Measurements from ENCODE around the gene AMPD2. TPM values are rescaled to one million over a fixed set of nuclear protein-coding genes. Genes with fewer than 3 reads are reported as not detected.

Gene AMPD2
- total RNA-seq, 1 donor from 2014 or later, result 110 TPM

DNA sequence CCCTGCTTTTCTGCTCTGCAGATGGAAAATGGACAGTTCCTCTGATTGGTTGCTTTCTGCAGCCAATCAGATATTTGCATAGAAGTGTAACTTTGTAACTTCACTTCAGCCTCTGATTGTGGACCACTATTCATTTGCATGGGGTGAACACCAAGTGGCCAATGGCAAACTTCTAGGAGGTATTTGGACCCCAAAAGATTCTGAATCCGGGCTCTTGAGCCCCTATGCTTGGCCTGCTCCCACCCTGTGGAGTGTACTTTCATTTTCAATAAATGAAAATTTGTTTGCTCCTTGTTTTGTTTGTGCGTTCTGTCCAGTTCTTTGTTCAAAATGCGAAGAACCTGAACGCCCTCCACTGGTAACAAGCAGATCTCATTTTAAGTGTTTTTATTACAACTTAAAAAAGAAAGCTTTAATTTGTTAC, 29.9 kb downstream of the AMPD2 start:
- TF ChIP-seq, protein P1, sequence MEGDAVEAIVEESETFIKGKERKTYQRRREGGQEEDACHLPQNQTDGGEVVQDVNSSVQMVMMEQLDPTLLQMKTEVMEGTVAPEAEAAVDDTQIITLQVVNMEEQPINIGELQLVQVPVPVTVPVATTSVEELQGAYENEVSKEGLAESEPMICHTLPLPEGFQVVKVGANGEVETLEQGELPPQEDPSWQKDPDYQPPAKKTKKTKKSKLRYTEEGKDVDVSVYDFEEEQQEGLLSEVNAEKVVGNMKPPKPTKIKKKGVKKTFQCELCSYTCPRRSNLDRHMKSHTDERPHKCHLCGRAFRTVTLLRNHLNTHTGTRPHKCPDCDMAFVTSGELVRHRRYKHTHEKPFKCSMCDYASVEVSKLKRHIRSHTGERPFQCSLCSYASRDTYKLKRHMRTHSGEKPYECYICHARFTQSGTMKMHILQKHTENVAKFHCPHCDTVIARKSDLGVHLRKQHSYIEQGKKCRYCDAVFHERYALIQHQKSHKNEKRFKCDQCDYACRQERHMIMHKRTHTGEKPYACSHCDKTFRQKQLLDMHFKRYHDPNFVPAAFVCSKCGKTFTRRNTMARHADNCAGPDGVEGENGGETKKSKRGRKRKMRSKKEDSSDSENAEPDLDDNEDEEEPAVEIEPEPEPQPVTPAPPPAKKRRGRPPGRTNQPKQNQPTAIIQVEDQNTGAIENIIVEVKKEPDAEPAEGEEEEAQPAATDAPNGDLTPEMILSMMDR (conservative IDR thresholded peaks at IDR 0.05; ENCODE audit: low read depth, low read length), result peak; percentile 46
- DNase-seq (ENCODE audit: low read depth), result no peak
- peak overlapping the region; percentile 21 for H3K4me3 ChIP-seq (ENCODE audit: low read depth, low read length)

DNA sequence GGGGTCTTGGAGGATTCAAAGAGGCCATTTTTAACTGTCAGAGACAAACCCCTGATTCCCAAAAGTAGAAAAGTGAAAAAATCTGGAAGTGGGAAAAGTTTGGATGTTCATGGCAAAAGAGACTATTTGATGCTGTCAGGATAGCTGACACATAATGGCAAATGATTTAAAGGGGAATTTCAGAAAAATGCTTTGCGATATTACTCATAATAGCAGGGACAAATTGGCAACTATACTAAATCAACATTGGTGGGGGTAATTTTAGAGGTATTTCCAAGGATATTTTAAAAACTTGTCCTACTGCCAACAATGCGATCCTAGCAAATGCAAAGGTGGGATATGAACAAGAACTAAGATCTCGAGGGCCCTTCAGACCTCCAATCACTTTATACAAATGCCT, 31.0 kb downstream of the AMPD2 start:
- no peak overlapping the region for H3K4me3 ChIP-seq (ENCODE audit: low read depth, low read length)
- TF ChIP-seq, protein P1 (conservative IDR thresholded peaks at IDR 0.05; ENCODE audit: low read depth, low read length), result no peak
- no peak for DNase-seq (ENCODE audit: low read depth)

DNA sequence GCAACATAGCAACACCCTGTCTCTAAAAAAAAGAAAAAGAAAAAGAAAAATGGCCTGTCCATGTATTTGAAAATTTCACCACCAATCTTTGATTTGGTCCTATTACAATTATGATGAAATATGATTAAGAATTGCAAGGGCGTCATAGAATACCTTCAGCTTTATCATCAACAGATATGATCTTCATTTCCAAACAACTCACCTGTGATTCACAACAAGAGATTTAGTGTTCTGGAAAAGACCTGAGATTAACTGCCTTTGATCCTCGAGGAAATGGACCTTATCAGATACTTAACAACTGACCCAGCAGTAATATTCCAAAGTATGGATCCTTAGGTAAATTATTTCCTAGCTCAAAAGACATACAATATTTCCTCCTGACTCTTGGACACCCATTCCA, 32.8 kb downstream of the AMPD2 start:
- no peak overlapping the region for H3K4me3 ChIP-seq (ENCODE audit: low read depth, low read length)
- DNase-seq (ENCODE audit: low read depth), result no peak
- TF ChIP-seq, protein P1 (conservative IDR thresholded peaks at IDR 0.05; ENCODE audit: low read depth, low read length), result no peak

DNA sequence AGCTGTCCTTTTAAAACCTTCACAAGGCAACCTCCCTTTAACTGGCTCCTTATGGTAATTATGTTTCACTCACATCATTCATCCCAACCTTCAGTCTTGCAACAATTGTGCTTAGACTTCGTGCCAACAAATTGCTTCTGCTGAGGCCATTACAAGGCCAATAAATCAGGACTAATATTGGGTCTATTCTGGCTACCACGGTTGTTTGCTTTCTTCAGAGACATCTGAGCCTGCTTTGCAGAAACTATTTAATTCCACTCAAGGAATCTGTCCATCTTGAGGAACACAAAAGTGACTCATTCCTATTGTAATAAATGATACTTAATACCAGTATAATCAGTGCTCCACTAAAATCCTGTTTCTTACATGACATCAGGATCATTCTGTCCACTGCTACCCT, 33.7 kb downstream of the AMPD2 start:
- no peak overlapping the region for H3K4me3 ChIP-seq (ENCODE audit: low read depth, low read length)
- no peak for DNase-seq (ENCODE audit: low read depth)
- TF ChIP-seq, protein P1 (conservative IDR thresholded peaks at IDR 0.05; ENCODE audit: low read depth, low read length), result no peak

DNA sequence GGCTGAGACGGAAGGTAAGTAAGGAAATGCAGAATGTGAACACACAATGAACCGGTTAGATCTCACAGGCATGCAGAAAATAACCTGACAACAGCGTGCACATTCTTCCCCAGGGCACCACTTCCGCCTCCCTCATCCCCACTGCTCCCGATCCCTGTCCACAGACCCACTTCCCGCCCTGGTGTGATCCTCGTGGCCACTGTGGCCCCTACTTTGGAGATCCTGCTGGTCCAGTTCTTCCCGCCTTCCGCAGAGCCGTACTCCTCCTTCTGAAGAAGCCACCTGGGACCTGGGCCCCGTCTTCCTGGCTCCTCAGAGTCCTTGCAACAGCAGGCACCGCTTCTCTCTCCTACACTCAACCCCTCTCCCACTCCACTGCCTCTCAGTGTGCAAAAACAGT, 34.9 kb downstream of the AMPD2 start:
- TF ChIP-seq, protein P1 (conservative IDR thresholded peaks at IDR 0.05; ENCODE audit: low read depth, low read length), result no peak
- H3K4me3 ChIP-seq (ENCODE audit: low read depth, low read length), result no peak overlapping the region
- DNase-seq (ENCODE audit: low read depth), result no peak

DNA sequence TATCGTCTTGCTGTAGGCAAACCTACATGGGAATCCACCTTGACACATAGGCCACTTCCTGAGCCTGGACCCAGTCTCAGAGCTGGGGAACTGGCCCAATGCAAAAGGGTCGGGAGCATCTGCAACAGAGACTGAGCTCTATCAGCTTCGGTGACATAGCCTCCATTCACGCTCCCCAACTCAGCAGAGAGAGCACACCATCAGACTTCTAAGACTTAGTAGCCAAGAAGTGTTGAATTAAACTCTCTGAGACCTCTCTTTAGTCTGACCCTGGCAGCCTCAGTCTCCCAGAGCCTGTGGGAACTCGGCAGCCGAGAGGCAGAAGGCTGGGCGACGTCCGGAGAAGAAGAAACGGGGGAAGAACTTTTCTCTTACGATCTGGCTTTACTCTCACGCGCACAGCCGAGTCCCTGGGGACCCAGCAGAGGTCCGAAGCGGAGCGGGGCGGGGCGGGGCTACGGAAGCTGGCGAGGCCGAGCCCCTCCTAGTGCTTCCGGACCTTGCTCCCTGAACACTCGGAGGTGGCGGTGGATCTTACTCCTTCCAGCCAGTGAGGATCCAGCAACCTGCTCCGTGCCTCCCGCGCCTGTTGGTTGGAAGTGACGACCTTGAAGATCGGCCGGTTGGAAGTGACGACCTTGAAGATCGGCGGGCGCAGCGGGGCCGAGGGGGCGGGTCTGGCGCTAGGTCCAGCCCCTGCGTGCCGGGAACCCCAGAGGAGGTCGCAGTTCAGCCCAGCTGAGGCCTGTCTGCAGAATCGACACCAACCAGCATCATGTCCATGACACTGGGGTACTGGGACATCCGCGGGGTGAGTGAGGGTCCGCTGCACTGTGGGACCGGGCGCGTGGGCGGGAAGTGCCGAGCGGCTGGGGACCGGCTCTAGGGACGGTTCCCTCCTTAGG, 36.2 kb downstream of the AMPD2 start, which contains the start of gene GSTM4:
GSTM4 (plus strand) TSS at position 485 of the 905 bp plus-strand sequence; CDS start at position 776, 291 bp downstream.
- DNase-seq (ENCODE audit: low read depth), result no peak
- TF ChIP-seq, protein P1 (conservative IDR thresholded peaks at IDR 0.05; ENCODE audit: low read depth, low read length), result no peak
- H3K4me3 ChIP-seq (ENCODE audit: low read depth, low read length), result peak within 1 kb of the TSS; percentile 75

All from epithelial cell of proximal tubule (primary cell).